Neutrophil (primary cell): Measurements from ENCODE around the gene AGPS.
"Not testable (repeated sequence)": the region's sequence is repeated elsewhere in the genome, so short reads cannot be mapped to it uniquely, and the experiment has no call there.

ENCODE experiments used
- H3K27ac ChIP-seq: fragments of 200-600 bp; sonication (generic); 2 replicates; pipeline ENCODE4 v1.5.1; 2016; ENCODE audit warnings: mild to moderate bottlenecking, moderate library complexity
- H3K27me3 ChIP-seq: fragments of 200-600 bp; sonication (generic); 2 replicates; pipeline ENCODE4 v1.6.0; 2016; ENCODE audit warnings: mild to moderate bottlenecking
- H3K36me3 ChIP-seq: fragments of 200-600 bp; sonication (generic); 2 replicates; pipeline ENCODE4 v1.5.1; 2017
- H3K4me1 ChIP-seq, 2 experiments: fragments of 200-600 bp in 1 of 2; sonication (generic) in 1 of 2; 1 replicate in 1 of 2; 2 replicates in 1 of 2; pipeline versions ENCODE4 v1.5.1 to v1.6.1; 2013 to 2016; ENCODE audit warnings: low read depth in 1 of 2, low read length in 1 of 2, mild to moderate bottlenecking in 1 of 2, moderate library complexity in 1 of 2; ENCODE audit not compliant: control insufficient read depth in 1 of 2, insufficient read depth in 1 of 2
- H3K4me3 ChIP-seq, 2 experiments: fragments of 200-600 bp in 1 of 2; sonication (generic) in 1 of 2; 1 replicate in 1 of 2; 2 replicates in 1 of 2; pipeline ENCODE4 v1.5.1; 2013 to 2016; ENCODE audit warnings: low read depth in 1 of 2, low read length in 1 of 2, mild to moderate bottlenecking in 1 of 2, moderate library complexity in 1 of 2
- H3K9me3 ChIP-seq: fragments of 200-600 bp; sonication (generic); 2 replicates; pipeline ENCODE4 v1.5.1; 2016
- CTCF ChIP-seq: fragments of 200-600 bp; sonication (generic); IDR thresholded peaks from 2 replicates; pipeline ENCODE4 v1.5.1; 2016; ENCODE audit warnings: antibody characterized with exemption

Gene AGPS

GRCh38 chr2:177433402-177433801 is 40.8 kb downstream of the AGPS start:
- no peak overlapping the region for H3K4me3 ChIP-seq
- H3K36me3 ChIP-seq = peaks cover 11% of the 10 kb centered on the region
- H3K27me3 ChIP-seq = no peaks in the 10 kb centered on the region
- H3K27ac ChIP-seq = no peak overlapping the region
- peaks cover 0 to 5% of the 10 kb centered on the region in 2 experiments for H3K4me1 ChIP-seq
- TF ChIP-seq CTCF = no peak
- H3K9me3 ChIP-seq = no peaks in the 10 kb centered on the region

GRCh38 chr2:177434475-177434874 is 41.9 kb downstream of the AGPS start:
- Histone ChIP-seq H3K4me1 (peaks cover 0 to 5% of the 10 kb centered on the region in 2 experiments), H3K27me3 (no peaks in the 10 kb centered on the region), H3K27ac (no peak overlapping the region), H3K9me3 (no peaks in the 10 kb centered on the region), H3K4me3 (no peak overlapping the region), H3K36me3 (peaks cover 21% of the 10 kb centered on the region)
- TF ChIP-seq CTCF = no peak

GRCh38 chr2:177445200-177445599 is 52.6 kb downstream of the AGPS start:
- Histone ChIP-seq H3K36me3 (peaks cover 32% of the 10 kb centered on the region), H3K9me3 (no peaks in the 10 kb centered on the region), H3K4me1 (peaks cover 4 to 11% of the 10 kb centered on the region in 2 experiments), H3K27ac (peak overlapping the region; percentile 15), H3K27me3 (no peaks in the 10 kb centered on the region), H3K4me3 (no peak overlapping the region)
- TF ChIP-seq CTCF = no peak

- Histone ChIP-seq H3K9me3 (no peaks in the 10 kb centered on the region), H3K27ac (no peak overlapping the region), H3K4me3 (no peak overlapping the region), H3K27me3 (no peaks in the 10 kb centered on the region), H3K36me3 (peaks cover 26% of the 10 kb centered on the region), H3K4me1 (peaks cover 4 to 11% of the 10 kb centered on the region in 2 experiments)
- TF ChIP-seq CTCF = no peak
Measured at GRCh38 chr2:177448031-177448430, 55.5 kb downstream of the AGPS start.

- Histone ChIP-seq H3K27me3 (no peaks in the 10 kb centered on the region), H3K36me3 (peaks cover 26% of the 10 kb centered on the region), H3K4me1 (peaks cover 4 to 11% of the 10 kb centered on the region in 2 experiments), H3K9me3 (no peaks in the 10 kb centered on the region), H3K4me3 (no peak overlapping the region), H3K27ac (no peak overlapping the region)
- TF ChIP-seq CTCF = no peak
Measured at GRCh38 chr2:177449159-177449558, 56.6 kb downstream of the AGPS start.

GRCh38 chr2:177455187-177455586 is 62.6 kb downstream of the AGPS start:
- no peaks in the 10 kb centered on the region for H3K27me3 ChIP-seq
- no peaks in the 10 kb centered on the region for H3K4me1 ChIP-seq
- H3K9me3 ChIP-seq = no peaks in the 10 kb centered on the region

GRCh38 chr2:177459756-177460155 is 67.2 kb downstream of the AGPS start:
- not testable (repeated sequence) for H3K4me3 ChIP-seq, H3K27ac ChIP-seq, H3K27me3 ChIP-seq, H3K4me1 ChIP-seq, H3K9me3 ChIP-seq
- H3K36me3 ChIP-seq = peaks cover 36% of the 10 kb centered on the region

More at GRCh38 chr2:177455187-177455586, 62.6 kb downstream of the AGPS start:
- Histone ChIP-seq H3K36me3 (peaks cover 22% of the 10 kb centered on the region), H3K4me3 (no peak overlapping the region), H3K27ac (no peak overlapping the region)
- TF ChIP-seq CTCF = no peak
